ENCODE results near the gene ZBTB25. TPM values are rescaled to one million over a fixed set of nuclear protein-coding genes. Genes with fewer than 3 reads are reported as not detected.

The ZBTB25 gene
- total and polyA plus RNA-seq, 10 of the 15 experiments (the other 5 are each of a cell fraction or from before 2014, with no cell fraction given), result 4.1 to 33.9 (median 9.7) TPM

DNA sequence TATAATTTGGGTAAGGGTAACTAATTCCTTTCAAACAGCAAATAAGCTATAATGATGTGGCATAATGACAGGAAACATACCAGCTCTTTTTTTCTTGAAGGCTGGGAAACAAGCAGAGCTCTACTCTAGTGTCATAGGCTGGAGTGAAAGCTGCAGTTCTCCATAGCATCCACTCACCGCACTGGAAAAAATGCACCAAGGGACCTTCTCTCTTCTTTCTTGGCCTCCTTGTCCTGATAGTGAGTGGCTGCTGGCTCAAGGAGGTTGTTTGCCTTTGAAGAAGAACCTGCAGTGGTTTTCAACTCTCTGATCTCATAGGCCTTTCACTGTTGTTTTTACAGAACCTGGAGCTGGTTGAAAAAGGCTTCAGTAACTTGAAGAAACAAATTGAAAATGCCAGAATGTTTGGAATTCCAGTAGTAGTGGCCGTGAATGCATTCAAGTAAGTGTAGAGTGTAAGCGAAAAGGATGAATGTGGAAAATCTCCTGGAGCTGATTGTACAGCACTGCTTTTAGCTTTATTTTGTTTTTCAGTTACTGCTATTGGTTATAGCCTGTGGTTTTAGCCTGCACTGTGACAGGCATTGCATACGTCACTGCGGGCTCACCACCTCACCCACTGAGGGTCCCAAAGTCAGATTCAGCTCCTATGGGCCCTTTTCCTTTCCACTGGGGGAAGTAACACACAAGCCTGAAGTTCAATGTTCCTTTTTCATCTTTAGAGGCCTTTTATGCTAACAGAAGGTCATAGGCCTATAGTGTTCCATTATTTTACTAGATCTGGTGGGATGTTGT, 55.6 kb downstream of the ZBTB25 start:
- Histone ChIP-seq H2AFZ (ENCODE audit: control insufficient read depth, low read depth, low read length) (no peak overlapping the region), H4K20me1 (ENCODE audit: control insufficient read depth, insufficient read depth) (no peaks in the 10 kb centered on the region), H3K4me3 (no peak overlapping the region), H3K9me3 (replicated peaks; ENCODE audit: control insufficient read depth, insufficient read depth, low read length) (no peaks in the 10 kb centered on the region), H3K27me3 (replicated peaks in 1 of 2; ENCODE audit: control insufficient read depth in 2 of 2, insufficient read depth in 2 of 2, low read length in 1 of 2) (no peaks in the 10 kb centered on the region), H3K4me1 (ENCODE audit: control insufficient read depth, insufficient read depth, low read length) (peaks cover 22% of the 10 kb centered on the region), H3K36me3 (ENCODE audit: control insufficient read depth in 2 of 2, insufficient read depth in 2 of 2, low read length in 1 of 2) (peaks cover 19 to 29% of the 10 kb centered on the region in 2 experiments), H3K27ac (ENCODE audit: control insufficient read depth, insufficient read depth) (no peak overlapping the region; the same call in 1 of the 2 replicates), H3K4me2 (ENCODE audit: control insufficient read depth, insufficient read depth) (no peak overlapping the region), H3K9ac (ENCODE audit: control insufficient read depth, insufficient read depth, low read length) (no peak overlapping the region), H3K79me2 (ENCODE audit: control insufficient read depth, insufficient read depth, low read length) (no peaks in the 10 kb centered on the region; the same call in 1 of the 2 replicates)
- ChIA-PET POLR2A (interaction anchor here (0.7 to 2.3 kb wide), 7 partner anchors 11 to 60 kb away, joined by 3 to 11 read pairs (median 3); partner anchors contain the start of gene MTHFD1), RAD21 (ENCODE audit: unreplicated experiment) (interaction anchor here (0.8 to 1.9 kb wide), 4 partner anchors 16 to 60 kb away, joined by 4 to 7 read pairs (median 4); partner anchors contain the start of gene MTHFD1), SMC1A (ENCODE audit: uncharacterized antibody, unreplicated experiment) (interaction anchor here (0.8 to 8.2 kb wide), 5 partner anchors 12 to 113 kb away, joined by 3 to 95 read pairs (median 4); partner anchors contain the start of gene AKAP5), CTCF (interaction anchor here (0.7 to 7.9 kb wide), 6 partner anchors 12 to 110 kb away, joined by 3 to 60 read pairs (median 5); partner anchors contain the start of genes AKAP5 and MTHFD1)
- no TSS peak for BruUV-seq (replicated peaks)
- over 99% methylated on average over 5 of the region's 5 CpGs for WGBS (ENCODE audit: insufficient coverage, insufficient replicate concordance, low lambda C conversion rate, missing lambda C conversion rate)
- ATAC-seq (no peak), FAIRE-seq (no peak), DNase-seq (ENCODE audit: low read depth, low spot score) (no peak)
- intact Hi-C loops (cut with micrococcal nuclease; ENCODE audit: unreplicated experiment), result no loop called here
- in situ Hi-C loops (cut with MboI), result no loop called here
- TF ChIP-seq RUNX3 (IDR thresholded peaks at IDR 0.05; ENCODE audit: low read length) (no peak), GATAD2B (conservative IDR thresholded peaks at IDR 0.05; ENCODE audit: low read depth) (no peak), POU2F2 (IDR thresholded peaks at IDR 0.05; ENCODE audit: borderline replicate concordance, low read depth, low read length) (no peak), MYC (IDR thresholded peaks at IDR 0.05; ENCODE audit: insufficient read depth, insufficient read length, insufficient replicate concordance, low read length, severe bottlenecking) (no peak), SUPT20H (IDR thresholded peaks at IDR 0.05; ENCODE audit: borderline replicate concordance, control insufficient read depth, low read depth, low read length) (no peak), SREBF2 (IDR thresholded peaks at IDR 0.05; ENCODE audit: low read length) (no peak), ZZZ3 (IDR thresholded peaks at IDR 0.05; ENCODE audit: control insufficient read depth, insufficient read length, low read depth) (no peak), POLR2AphosphoS5 (IDR thresholded peaks at IDR 0.05; ENCODE audit: low read length) (no peak), SRF (IDR thresholded peaks at IDR 0.05; ENCODE audit: low read depth in 2 of 2, low read length in 2 of 2) (no peak), NFXL1 (IDR thresholded peaks at IDR 0.05; ENCODE audit: borderline replicate concordance) (no peak), ZNF274 (IDR thresholded peaks at IDR 0.05; ENCODE audit: insufficient read depth, insufficient read length) (no peak), YBX1 (IDR thresholded peaks at IDR 0.05) (no peak), KAT2A (conservative IDR thresholded peaks at IDR 0.05; ENCODE audit: control insufficient read depth, low read depth, low read length) (no peak), IKZF2 (IDR thresholded peaks at IDR 0.05) (no peak)
- TF ChIP-seq, protein P1, sequence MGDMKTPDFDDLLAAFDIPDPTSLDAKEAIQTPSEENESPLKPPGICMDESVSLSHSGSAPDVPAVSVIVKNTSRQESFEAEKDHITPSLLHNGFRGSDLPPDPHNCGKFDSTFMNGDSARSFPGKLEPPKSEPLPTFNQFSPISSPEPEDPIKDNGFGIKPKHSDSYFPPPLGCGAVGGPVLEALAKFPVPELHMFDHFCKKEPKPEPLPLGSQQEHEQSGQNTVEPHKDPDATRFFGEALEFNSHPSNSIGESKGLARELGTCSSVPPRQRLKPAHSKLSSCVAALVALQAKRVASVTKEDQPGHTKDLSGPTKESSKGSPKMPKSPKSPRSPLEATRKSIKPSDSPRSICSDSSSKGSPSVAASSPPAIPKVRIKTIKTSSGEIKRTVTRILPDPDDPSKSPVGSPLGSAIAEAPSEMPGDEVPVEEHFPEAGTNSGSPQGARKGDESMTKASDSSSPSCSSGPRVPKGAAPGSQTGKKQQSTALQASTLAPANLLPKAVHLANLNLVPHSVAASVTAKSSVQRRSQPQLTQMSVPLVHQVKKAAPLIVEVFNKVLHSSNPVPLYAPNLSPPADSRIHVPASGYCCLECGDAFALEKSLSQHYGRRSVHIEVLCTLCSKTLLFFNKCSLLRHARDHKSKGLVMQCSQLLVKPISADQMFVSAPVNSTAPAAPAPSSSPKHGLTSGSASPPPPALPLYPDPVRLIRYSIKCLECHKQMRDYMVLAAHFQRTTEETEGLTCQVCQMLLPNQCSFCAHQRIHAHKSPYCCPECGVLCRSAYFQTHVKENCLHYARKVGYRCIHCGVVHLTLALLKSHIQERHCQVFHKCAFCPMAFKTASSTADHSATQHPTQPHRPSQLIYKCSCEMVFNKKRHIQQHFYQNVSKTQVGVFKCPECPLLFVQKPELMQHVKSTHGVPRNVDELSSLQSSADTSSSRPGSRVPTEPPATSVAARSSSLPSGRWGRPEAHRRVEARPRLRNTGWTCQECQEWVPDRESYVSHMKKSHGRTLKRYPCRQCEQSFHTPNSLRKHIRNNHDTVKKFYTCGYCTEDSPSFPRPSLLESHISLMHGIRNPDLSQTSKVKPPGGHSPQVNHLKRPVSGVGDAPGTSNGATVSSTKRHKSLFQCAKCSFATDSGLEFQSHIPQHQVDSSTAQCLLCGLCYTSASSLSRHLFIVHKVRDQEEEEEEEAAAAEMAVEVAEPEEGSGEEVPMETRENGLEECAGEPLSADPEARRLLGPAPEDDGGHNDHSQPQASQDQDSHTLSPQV (IDR thresholded peaks at IDR 0.05), result no peak
- TF ChIP-seq, protein P2, sequence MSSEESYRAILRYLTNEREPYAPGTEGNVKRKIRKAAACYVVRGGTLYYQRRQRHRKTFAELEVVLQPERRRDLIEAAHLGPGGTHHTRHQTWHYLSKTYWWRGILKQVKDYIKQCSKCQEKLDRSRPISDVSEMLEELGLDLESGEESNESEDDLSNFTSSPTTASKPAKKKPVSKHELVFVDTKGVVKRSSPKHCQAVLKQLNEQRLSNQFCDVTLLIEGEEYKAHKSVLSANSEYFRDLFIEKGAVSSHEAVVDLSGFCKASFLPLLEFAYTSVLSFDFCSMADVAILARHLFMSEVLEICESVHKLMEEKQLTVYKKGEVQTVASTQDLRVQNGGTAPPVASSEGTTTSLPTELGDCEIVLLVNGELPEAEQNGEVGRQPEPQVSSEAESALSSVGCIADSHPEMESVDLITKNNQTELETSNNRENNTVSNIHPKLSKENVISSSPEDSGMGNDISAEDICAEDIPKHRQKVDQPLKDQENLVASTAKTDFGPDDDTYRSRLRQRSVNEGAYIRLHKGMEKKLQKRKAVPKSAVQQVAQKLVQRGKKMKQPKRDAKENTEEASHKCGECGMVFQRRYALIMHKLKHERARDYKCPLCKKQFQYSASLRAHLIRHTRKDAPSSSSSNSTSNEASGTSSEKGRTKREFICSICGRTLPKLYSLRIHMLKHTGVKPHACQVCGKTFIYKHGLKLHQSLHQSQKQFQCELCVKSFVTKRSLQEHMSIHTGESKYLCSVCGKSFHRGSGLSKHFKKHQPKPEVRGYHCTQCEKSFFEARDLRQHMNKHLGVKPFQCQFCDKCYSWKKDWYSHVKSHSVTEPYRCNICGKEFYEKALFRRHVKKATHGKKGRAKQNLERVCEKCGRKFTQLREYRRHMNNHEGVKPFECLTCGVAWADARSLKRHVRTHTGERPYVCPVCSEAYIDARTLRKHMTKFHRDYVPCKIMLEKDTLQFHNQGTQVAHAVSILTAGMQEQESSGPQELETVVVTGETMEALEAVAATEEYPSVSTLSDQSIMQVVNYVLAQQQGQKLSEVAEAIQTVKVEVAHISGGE (CRISPR knock-in tag; IDR thresholded peaks at IDR 0.05), result no peak

All from GM12878 (cell line).